ENCODE data around the gene MYO3B. TPM values are rescaled to one million over a fixed set of nuclear protein-coding genes. Genes with fewer than 3 reads are reported as not detected.

Gene MYO3B
- polyA plus RNA-seq, 1 experiment = 0.10 TPM

GRCh38 chr2:170359466-170359865, 181.5 kb downstream of the MYO3B start:
- Histone ChIP-seq H3K9me3 (ENCODE audit: control insufficient read depth, insufficient read depth, low read length) (no peaks in the 10 kb centered on the region), H3K27ac (ENCODE audit: low read depth, low read length) (no peak overlapping the region), H3K27me3 (ENCODE audit: control insufficient read depth, insufficient read depth, low read length) (peaks cover 6% of the 10 kb centered on the region), H3K4me3 (ENCODE audit: low read depth, low read length) (no peak overlapping the region)
- DNase-seq (ENCODE audit: low read depth, low spot score) = no peak
- TF ChIP-seq CTCF (IDR thresholded peaks at IDR 0.05; ENCODE audit: low read depth, low read length) = no peak
- ChIA-PET CTCF (interaction anchor here (0.7 to 2.4 kb wide), 2 partner anchors 49 to 452 kb away, joined by 3 to 12 read pairs; no protein-coding TSS in a partner anchor), POLR2A (no interaction called here)

- ChIA-PET POLR2A (no interaction called here), CTCF (interaction anchor here (0.5 to 2.4 kb wide), 15 partner anchors 10 to 1814 kb away, joined by 3 to 12 read pairs (median 4); partner anchors contain the start of gene GAD1)
- peaks cover 6% of the 10 kb centered on the region for H3K27me3 ChIP-seq (ENCODE audit: control insufficient read depth, insufficient read depth, low read length)
- H3K27ac ChIP-seq (ENCODE audit: low read depth, low read length) = no peak overlapping the region
- H3K4me3 ChIP-seq (ENCODE audit: low read depth, low read length) = no peak overlapping the region
- TF ChIP-seq CTCF (IDR thresholded peaks at IDR 0.05; ENCODE audit: low read depth, low read length) = no peak
- no peaks in the 10 kb centered on the region for H3K9me3 ChIP-seq (ENCODE audit: control insufficient read depth, insufficient read depth, low read length)
- DNase-seq (ENCODE audit: low read depth, low spot score) = no peak
Measured at GRCh38 chr2:170360546-170361089, 182.7 kb downstream of the MYO3B start.

GRCh38 chr2:170361090-170361936, 183.4 kb downstream of the MYO3B start:
- POLR2A ChIA-PET = no interaction called here
- CTCF ChIA-PET = interaction anchor here (0.5 to 2.4 kb wide), 19 partner anchors 9 to 1814 kb away, joined by 3 to 12 read pairs (median 4); partner anchors contain the start of gene GAD1
- DNase-seq (ENCODE audit: low read depth, low spot score) = no peak
- peak; percentile 71 for TF ChIP-seq CTCF (IDR thresholded peaks at IDR 0.05; ENCODE audit: low read depth, low read length)
- Histone ChIP-seq H3K27ac (ENCODE audit: low read depth, low read length) (no peak overlapping the region), H3K4me3 (ENCODE audit: low read depth, low read length) (no peak overlapping the region), H3K9me3 (ENCODE audit: control insufficient read depth, insufficient read depth, low read length) (no peaks in the 10 kb centered on the region), H3K27me3 (ENCODE audit: control insufficient read depth, insufficient read depth, low read length) (peaks cover 6% of the 10 kb centered on the region)

DNA sequence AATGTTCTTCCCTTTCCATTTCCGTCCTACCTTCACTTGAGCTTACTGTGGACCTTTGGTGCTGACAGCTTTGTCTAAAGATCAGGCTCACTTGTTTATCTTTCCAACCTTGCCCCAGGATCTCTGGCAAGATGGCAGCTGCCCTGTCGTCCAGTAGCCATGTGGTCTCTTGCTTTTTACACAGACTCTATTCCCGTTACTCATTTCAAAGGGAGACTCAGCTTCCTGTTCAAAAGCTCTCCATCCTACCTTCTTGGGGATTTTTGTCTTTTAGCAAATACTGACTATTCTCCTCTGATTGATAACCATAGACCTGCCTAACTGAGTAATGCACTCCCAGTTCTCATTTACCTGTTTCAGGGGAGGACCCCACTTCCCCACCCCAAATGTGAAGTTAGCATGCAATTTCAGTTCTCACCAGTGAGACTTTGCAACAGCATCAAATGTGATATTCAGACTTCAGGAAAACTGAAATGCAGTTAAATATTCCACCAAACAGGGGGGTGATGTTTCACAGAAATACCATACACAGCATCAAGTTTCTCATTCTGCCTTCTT, 184.4 kb downstream of the MYO3B start:
- ChIA-PET POLR2A (no interaction called here), CTCF (interaction anchor here (1.0 to 2.4 kb wide), 7 partner anchors 15 to 510 kb away, joined by 3 to 10 read pairs (median 5); no protein-coding TSS in a partner anchor)
- TF ChIP-seq CTCF (IDR thresholded peaks at IDR 0.05; ENCODE audit: low read depth, low read length) = no peak
- Histone ChIP-seq H3K27ac (ENCODE audit: low read depth, low read length) (no peak overlapping the region), H3K27me3 (ENCODE audit: control insufficient read depth, insufficient read depth, low read length) (peaks cover 14% of the 10 kb centered on the region), H3K9me3 (ENCODE audit: control insufficient read depth, insufficient read depth, low read length) (no peaks in the 10 kb centered on the region), H3K4me3 (ENCODE audit: low read depth, low read length) (no peak overlapping the region)
- DNase-seq (ENCODE audit: low read depth, low spot score) = no peak
